Eye (tissue), 1 donor: Measurements from ENCODE around the gene ENTPD1.
"Not testable (repeated sequence)": the region's sequence is repeated elsewhere in the genome, so short reads cannot be mapped to it uniquely, and the experiment has no call there.

Source experiments
- DNase-seq: peaks from one replicate; pipeline ENCODE4 v3.0.0-alpha.2; 2015

Gene ENTPD1

DNA sequence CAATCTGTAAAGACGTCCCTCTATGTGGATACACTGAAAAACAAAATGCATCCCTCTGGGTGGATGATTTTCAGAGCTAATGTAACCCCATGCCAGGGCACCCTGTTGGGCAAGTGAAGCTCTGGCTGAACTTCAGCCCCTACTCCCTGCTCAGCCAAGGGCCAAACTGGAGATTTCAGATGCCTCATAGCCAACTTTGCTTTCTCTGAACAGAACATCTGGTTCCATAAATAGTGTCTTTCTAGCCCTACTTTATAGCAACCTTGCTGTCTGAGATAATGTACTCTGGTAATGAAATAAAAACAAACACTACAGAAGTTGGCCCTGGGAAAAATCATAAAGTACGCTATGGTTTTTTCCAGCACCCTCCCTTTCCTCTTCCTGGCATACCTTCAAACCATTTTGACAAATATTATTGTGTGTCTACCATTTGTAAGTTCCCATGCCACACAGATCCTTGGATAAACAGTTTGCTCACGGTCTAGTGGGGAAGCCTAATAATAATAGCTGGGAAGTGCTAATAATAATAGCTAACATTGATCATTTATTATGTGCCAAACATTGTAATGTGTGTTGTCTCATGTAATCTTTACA, 3.4 kb downstream of the ENTPD1 start:
- DNase-seq: no peak

DNA sequence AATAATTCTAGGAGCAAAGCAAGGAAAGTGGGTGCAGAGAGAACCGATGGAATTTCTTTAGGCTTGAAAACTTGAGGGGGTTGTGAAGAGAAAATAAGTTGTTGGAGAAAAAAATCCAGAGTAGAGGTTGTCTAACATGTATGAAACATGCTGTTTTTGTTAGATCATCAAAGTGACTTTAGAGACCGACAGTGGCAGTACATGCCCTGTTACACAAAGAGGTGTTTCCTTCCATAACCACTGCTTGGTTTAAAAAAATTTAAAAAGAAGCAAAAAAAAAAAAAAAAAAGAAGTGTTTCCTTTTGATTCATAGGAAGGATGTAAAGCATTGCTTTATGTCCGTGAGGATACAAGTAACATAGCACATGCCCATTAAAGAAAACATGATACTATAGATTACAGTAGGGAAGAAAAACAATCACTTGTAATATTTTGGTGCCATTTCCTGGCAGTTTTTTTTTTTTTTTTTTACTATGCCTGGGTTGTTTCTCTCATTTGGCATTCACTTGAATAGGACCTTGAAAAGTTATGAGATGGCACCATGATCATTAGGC, 6.1 kb downstream of the ENTPD1 start:
- DNase-seq: no peak

DNA sequence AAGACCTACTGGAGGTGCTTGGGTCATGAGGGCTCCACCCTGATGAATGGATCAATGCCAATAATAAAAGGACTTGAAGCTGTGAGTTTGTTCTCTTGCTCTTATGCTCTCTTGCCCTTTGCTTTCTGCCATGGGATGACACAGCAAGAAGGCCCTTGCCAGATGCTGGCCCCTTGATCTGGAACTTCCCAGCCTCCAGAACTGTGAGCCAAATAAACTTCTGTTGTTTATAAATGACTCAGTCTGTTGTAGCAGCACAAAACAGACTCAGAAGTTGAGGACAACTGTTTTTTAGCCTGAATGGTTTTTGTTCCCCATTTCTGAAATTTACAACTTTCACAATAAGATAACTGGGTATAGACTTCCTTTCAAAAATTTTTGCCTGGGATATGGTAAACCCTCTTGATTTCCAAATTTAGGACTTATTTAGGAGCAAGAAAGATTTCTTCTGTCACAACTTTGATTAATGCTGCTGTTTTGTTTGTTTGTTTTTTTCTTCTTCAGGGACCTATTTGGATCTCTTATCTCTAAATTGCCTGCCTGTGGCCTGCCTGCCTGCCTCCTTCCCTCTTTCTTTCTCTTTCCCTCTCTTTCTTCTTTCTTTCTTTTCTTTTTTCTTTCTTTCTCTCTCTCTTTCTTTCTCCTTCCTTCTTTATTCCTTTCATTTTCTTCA, 12.1 kb downstream of the ENTPD1 start:
- DNase-seq: no peak

DNA sequence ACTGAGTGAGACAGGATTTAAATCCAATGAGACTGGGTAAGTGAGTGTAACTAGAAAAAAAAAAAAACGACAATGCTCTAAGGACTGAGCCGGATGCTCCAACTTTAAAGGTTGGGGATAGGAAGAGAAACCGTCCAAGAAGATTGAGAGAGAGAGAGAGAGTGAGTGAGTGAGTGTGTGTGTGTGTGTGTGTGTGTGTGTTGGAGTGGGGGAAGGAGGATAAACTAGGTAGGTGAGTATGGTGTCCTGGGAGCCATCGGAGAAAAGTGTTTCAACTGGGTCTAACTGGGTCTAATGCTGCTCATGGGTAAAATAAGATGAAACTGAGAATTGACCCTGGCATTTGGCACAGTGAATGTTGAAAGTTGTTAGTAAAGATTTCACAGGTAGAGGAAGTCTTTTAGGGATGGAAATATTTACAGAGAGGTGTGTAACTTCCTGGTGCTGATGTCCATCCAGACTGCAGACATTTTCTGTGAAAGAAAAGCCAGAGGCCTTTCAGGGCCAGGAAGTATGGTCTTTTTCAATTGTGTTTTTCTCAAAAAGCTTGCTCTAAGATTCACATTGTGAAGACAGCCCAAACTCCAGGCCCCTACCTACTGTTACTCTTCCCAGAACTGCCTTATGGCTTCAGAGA, 14.2 kb downstream of the ENTPD1 start:
- no peak for DNase-seq

DNA sequence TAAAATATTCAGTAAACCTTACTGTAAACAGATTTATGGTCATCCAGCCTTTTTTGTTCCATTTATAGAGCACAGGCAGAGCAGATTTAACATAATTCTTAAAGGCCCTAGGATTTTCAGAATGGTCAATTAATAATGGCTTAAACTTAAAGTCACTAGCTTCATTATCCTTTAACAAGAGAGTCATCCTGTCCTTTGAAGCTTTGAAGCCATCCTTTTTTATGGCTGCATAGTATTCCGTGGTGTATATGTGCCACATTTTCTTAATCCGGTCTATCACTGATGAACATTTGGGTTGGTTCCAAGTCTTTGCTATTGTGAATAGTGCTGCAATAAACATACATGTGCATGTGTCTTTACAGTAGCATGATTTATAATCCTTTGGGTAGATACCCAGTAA, 17.5 kb downstream of the ENTPD1 start:
- DNase-seq: not testable (repeated sequence)

DNA sequence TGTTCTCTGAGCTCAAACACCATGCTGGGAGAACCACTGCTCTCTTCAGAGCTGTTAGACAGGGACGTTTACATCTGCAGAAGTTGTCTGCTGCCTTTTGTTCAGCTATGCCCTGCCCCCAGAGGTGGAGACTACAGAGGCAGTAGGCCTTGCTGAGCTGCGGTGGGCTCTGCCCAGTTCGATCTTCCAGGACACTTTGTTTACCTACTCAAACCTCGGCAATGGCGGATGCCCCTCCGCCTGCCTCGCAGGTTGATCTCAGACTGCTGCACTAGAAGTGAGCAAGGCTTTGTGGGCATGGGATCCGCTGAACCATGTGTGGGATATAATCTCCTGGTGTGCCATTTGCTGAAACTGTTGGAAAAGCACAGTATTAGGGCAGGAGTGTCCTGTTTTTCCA, 21.7 kb downstream of the ENTPD1 start:
- not testable (repeated sequence) for DNase-seq

DNA sequence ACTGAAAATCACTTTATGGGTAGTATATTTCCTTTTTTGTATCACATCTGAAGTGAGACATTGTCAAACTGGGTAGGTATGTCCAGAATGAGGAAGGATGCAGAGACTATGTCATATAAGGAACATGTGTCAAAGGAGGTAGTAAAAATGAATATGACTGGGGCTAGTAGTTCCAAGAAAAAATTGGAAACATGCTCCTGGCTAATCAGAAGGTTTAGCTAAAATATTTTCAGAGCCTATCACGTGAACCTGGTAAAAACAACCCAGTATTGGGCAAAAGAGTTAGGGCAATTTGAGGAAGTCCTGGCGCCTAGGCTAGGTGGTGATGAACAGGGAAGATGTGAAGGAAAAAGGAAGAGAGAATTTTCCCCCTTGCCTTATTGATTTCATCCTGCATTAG, 26.4 kb downstream of the ENTPD1 start:
- no peak for DNase-seq

DNA sequence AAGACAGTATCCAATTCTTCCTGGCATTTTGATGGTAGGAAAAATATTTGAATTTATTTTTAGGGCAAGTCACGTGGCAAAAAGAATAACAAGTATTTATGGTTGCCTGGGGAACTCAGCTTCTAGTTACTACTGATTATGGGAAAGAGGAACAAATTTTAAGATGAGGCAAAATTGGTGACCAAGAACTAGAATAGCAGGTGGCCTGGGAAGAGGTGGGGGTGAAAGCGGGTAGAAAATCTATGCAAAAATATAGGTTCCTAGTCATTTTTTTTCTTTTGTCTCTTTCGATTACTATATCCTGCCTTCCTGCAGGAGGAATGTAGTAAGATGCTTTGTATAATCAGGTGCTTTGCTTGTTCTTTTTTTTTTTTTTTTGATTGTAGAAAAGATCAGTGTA, 27.8 kb downstream of the ENTPD1 start:
- no peak for DNase-seq

DNA sequence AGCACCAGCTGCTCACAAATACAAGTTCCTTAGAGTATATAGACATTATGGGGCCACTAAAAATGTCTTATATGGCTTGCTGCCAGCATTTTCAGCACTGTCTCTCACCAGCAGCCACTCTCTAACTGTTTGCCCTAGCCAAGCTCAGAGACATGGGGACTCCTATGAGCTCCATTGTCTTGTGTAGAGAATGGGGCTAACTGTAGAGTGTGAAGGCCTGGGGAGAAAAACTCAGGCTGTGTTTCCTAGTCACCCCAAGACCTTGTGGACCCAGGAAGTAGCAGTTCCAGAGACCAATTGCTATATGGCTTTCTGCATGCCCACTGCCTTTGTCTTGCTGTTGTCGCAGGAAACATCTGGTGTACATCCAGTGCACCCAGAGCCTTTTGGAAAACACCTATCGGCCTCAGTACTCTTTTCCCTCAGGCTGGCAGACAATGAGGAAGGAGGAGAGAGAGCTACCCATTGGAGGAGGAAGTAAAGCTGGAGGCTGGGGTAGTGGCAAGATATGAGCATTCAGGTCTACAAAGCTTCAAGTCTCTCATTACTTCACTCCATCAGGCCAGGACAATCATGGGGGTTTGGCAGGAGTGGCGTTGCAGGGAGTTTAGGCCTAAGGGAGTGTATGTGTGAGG, 28.4 kb downstream of the ENTPD1 start:
- DNase-seq: no peak

DNA sequence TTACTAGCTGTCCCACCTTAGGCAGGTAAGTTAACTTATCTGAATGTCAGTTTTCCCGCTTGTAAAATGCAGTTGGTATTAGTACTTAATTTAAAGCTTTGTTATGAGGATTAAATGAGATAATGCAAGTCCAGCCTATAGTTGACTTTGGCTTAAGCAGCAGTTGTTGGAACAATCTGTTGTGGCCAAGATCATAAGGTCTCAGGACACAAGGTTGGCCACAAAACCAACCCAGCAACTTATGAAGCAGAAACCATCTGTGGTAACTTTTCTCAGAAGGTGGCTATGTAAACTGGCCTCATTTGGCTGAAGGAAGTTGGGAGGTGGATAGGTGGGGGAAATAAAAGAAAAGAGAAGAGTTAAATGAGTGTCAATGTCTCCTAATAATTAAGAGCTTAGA, 29.4 kb downstream of the ENTPD1 start:
- DNase-seq: no peak

DNA sequence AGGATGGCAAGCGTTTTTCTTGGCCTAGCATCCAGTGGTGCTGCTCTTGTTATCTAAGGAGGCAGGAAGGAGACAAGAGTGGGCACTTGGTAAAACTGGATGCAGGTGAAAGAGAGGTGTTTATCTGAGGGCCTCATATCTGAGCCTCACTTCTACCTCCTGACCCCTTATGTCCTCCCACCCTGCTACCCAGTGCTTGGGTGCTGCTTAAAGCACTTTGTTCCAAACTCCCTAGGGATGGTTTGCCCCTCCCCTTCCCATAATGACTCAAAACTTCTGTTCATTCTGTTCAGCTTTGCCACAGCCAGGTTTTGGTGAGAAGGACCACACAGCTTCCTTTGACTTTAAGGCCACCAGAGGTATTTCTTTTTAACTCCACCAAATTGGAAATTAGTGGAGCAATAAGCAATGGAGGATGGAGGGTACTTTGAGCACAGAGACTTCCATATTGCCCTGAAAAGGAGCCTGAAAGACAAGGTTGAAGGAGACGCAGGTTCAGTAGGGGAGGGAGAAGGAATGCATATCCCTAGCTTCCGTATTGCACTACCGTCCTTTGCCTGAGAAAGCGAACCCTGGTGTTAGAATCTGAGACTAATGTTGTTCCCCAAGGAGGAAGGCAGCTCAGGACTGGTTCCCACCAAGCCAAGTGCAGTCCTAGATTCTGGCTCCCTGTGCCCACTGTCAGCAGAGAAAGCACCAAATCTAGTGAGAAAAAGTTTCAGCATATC, 30.1 kb downstream of the ENTPD1 start:
- DNase-seq: no peak

DNA sequence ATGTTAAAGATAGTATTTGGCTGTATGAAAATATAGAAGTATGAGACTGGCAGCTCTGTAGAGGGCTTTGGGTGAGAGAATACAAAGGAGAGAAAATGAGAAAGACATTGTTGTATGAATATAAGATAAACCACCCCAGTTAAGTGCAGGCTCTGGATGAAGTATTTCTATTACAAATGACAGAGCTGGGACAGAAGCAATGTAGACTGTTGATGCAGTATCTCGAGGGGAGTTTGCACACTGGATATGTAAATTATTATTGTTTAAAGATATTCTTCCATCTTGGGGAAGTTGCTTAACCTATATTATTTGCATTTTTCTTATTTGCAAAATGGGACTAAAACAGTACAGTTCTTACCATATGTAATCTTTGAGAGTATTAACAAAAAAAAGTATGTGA, 31.5 kb downstream of the ENTPD1 start:
- no peak for DNase-seq

DNA sequence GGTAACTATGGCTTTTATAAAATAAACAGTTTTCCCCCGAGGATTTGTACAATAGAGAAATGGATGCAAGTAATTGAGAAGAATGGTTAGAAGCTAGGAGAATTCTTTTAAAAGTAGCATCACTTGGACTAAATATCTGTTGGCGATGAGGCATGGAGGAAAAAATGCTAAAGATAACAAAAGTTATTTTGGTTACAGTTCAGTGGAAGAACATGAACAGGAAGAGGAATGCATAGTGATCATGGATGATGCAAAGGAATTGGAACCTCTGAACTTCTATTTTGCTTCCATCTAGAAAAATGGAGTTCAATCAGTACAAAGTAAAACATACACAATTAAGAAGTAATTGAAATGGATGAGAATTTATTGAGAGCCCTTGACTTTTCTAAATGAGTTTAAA, 32.9 kb downstream of the ENTPD1 start:
- DNase-seq: no peak

DNA sequence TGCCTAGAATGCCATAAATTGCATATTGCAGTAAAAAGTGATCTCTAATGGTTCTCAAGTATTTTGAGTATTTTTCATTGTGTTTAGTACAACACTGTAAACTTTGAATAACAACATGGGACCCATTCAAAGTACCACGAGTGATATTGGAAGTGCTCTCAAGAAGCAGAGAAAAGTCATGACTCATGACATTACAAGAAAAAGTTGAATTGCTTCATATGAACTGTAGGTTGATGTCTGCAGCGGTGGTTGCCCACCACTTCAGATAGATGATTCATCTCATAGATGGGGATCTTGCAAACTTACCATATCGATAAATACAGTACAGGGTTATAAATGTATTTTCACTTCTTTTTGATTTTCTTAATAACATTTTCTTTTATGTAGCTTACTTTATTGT, 33.9 kb downstream of the ENTPD1 start:
- DNase-seq: no peak

DNA sequence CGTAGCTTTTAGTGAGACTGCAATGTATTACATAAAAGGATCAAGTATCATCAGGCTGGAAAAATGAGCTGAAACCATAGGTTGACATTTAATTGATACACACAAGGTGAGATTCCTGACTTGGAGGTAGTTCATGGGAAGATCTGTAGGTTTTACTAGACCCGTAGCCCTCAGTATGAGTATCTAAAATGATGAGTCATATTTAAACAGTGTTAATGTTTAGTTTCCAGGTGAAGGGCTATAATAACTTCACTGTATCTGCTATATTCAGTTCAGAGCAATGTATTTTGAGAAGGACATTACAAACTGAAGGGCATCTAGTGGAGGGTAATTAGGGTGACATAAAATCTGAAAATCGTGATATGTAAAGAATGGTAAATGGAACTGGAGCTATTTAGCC, 35.0 kb downstream of the ENTPD1 start:
- DNase-seq: no peak

DNA sequence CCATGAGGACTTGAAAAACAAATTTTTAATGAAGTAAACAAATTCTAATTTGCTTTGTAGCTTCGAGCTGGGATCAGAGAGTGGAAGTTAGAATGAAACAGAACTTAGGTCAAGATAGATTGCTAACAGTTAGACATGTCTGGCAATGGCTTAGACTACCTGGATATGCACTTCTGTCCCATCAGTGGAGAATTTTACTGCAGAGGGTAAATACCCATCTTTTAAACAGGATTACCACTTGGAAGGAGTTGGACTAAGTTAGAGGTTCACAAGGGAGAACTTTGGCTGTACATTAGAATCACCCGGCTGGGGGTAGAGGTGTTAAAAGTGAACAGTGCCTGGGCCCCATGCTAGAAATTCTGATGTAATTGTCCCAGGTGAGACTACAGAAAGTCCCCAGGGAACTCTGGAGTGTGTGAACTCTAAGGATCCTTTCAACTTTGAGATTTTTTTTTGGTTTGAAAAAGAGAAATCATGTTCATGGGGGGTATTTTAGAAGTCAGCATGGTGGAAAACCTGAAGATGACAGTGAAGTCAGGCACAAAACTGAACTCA, 35.5 kb downstream of the ENTPD1 start:
- no peak for DNase-seq

DNA sequence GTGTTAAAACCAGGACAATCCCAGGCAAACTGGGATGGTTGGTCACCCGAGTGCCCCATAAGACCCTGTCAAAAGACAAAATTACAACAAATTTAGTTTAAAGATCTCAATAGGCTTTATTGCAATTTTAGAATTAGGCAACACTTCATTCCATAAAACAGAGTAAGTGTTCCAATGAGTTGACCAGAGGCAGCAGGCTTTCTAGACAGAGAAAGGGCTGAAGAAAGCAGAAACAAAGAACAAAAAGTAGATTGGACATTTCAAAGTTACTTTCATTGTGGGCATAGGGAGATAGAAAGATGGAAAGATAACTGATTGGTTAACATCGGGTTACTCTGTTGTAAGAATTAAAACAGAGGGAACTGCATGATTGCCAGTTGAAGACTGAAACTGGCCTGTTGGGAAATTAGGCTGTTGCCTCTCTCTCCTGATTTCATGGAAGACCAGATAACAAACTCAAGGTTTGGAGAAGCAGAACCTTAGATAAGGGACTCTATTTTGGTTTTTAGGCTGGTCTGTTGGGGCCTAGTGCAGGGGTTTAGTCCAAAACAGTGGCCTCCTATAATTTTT, 36.3 kb downstream of the ENTPD1 start:
- DNase-seq: no peak

DNA sequence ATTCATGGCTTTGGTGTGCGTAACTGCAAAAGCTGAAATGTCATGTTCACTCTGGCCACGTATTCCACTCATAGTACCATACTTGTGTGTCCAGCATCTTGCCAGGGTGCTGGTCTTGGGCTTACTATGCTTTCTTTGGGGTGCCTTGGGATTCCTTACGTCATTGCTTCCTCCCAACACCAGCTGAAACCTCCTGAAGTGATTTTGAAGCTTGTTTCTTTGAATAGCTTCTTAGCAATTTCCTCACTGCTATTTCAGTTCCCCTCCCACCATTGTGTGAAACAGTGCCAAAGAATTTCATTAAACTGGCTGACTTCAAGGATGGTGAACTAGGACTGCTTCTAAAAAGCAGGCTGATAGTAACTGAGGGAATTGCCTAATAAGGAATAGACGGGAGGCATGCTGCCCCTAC, 36.9 kb downstream of the ENTPD1 start:
- DNase-seq: no peak

DNA sequence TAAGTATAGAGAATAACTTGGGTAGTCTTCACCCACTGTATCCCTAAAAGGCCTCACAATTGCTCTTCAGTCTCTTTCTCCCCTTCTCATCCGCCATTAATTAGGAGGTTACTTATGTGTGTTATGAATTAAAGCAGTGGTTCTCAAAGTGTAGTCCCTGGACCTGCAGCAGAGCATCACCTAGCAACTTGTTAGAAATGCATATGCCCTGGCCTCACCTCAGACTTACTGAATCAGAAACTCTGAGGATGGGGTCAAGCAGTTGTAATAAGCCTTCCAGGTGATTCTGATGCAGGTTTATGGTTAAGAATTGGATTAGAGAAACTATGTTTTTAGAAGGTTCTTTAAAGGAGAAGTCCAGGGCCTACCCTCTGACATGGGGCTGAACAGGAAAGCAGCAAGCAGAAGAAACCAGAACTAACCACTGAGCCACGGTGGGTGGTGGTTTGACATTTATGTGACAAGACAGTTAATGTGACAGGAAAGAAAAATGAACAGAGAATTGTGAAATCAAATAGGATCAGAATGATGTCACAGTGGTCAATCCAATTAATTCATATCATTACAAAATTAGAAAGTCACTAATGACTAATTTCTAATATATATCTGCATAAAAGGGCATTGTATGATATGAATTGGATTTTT, 37.6 kb downstream of the ENTPD1 start:
- no peak for DNase-seq

DNA sequence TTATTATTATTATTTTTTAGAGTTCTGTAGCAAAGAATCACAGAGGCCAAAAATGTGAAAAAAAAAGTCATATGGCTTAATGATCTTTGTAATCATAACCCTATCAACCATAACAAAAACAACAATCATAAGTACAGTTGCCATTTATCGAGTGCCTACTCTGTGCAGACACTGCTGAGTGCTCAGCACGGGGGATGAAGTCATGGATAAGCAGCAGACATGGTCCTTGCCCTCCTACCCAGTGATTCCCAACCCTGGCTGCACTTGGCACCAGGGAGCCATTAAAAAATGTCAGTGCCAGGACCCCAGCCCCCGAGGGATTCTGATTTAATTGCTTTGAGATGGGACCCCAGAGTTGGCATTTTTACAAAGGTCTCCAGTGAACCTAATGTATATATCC, 38.2 kb downstream of the ENTPD1 start:
- no peak for DNase-seq

DNA sequence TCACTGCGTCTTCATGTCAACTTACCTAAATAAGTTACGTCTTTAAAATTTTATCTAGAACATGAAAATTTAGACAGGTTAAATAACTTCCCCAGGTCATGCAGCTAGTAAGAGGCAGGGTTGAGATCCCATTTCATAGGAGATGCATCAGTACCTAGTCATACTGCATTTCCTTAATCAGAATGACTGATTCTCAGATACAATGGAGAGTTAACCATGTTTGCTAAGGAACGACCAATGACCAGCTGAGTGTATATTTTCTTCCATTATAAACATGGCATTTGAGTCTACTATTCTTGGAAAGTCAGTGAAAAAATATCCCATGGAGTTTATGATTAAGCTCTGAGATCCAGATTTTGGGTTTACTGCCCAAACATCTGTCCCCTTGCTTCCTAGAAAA, 39.6 kb downstream of the ENTPD1 start:
- DNase-seq: no peak

DNA sequence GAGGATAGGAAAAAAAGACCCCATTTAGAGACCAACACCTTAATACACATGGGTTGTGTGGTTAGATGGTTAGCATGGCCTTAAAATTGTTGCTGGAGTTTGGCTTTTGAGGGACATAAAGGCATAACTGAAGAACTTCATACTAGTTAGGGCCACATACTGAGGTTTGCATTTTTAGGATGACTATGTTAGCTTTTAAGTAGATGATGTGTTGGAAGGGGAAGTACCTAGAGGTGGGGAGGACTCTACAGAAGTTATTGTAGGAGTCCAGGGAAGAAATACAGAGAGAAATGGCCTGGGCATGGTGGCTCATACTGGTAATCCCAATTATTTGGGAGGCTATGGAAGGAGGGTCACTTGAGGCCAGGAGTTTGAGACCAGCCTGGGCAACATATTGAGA, 40.5 kb downstream of the ENTPD1 start:
- DNase-seq: no peak
